Activated T-cell treated with anti-CD3 and anti-CD28 coated beads, Interleukin-2, amount 50 U/mL, for 4 hours (primary cell): ENCODE results near the gene YJU2. TPM values are rescaled to one million over a fixed set of nuclear protein-coding genes. Genes with fewer than 3 reads are reported as not detected.
A peak's percentile ranks its signal among the peaks of the same experiment; 100 is the strongest.
"Not testable (repeated sequence)": the region's sequence is repeated elsewhere in the genome, so short reads cannot be mapped to it uniquely, and the experiment has no call there.

Experiments
- ATAC-seq, 2 donors: fragments of 200-7000 bp; cut with Tn5 transposase; one replicate each; pipeline ENCODE4 v1.10.0; 2021
- DNase-seq: peaks from one replicate; pipeline ENCODE4 v3.0.0-alpha.2; 2020
- H3K27me3 Mint-ChIP-seq: one replicate; pipeline ENCODE4 v1.8.0; 2021; ENCODE audit warnings: low read depth, mixed read lengths
- H3K36me3 Mint-ChIP-seq: one replicate; pipeline ENCODE4 v1.8.0; 2022; ENCODE audit warnings: mixed read lengths; ENCODE audit not compliant: insufficient read depth
- H3K4me1 Mint-ChIP-seq: one replicate; pipeline ENCODE4 v1.8.0; 2021; ENCODE audit warnings: low read depth, mixed read lengths
- H3K4me3 Mint-ChIP-seq: one replicate; pipeline ENCODE4 v1.8.0; 2021; ENCODE audit warnings: mild to moderate bottlenecking, moderate library complexity, mixed read lengths
- H3K9me3 Mint-ChIP-seq: one replicate; pipeline ENCODE4 v1.8.0; 2021; ENCODE audit warnings: mixed read lengths
- total RNA-seq, 3 donors: library from RNA; stranded (reverse); gene quantifications; one replicate each; pipeline ENCODE4 v1.2.1, GENCODE V29; 2021

Gene YJU2
- total RNA-seq, 3 donors from 2014 or later: 59.7 to 60.7 (median 59.9) TPM

- H3K4me1 Mint-ChIP-seq: peaks cover 26% of the 10 kb centered on the region
- no peak overlapping the region for H3K4me3 Mint-ChIP-seq
- no peak for ATAC-seq
- H3K27me3 Mint-ChIP-seq: no peaks in the 10 kb centered on the region
- H3K36me3 Mint-ChIP-seq: peaks cover 37% of the 10 kb centered on the region
- H3K9me3 Mint-ChIP-seq: no peaks in the 10 kb centered on the region
- no peak for DNase-seq
These were observed 21.3 kb downstream of the YJU2 start for GRCh38 chr19:4267901-4268815.

- H3K27me3 Mint-ChIP-seq: no peaks in the 10 kb centered on the region
- no peaks in the 10 kb centered on the region for H3K9me3 Mint-ChIP-seq
- ATAC-seq: no peak
- peaks cover 24% of the 10 kb centered on the region for H3K4me1 Mint-ChIP-seq
- peaks cover 37% of the 10 kb centered on the region for H3K36me3 Mint-ChIP-seq
- DNase-seq: no peak
- no peak overlapping the region for H3K4me3 Mint-ChIP-seq
These were observed 22.0 kb downstream of the YJU2 start for GRCh38 chr19:4268816-4269430.

- H3K9me3 Mint-ChIP-seq: no peaks in the 10 kb centered on the region
- H3K36me3 Mint-ChIP-seq: peaks cover 17% of the 10 kb centered on the region
- ATAC-seq (peak in 1 of 2 donors; percentile 21), DNase-seq (no peak)
- no peak overlapping the region for H3K4me3 Mint-ChIP-seq
- H3K4me1 Mint-ChIP-seq: no peaks in the 10 kb centered on the region
- H3K27me3 Mint-ChIP-seq: peaks cover 3% of the 10 kb centered on the region
These were observed 26.0 kb downstream of the YJU2 start for GRCh38 chr19:4272894-4273293.

- H3K36me3 Mint-ChIP-seq: peaks cover 10% of the 10 kb centered on the region
- not testable (repeated sequence) for DNase-seq, H3K27me3 Mint-ChIP-seq, H3K4me1 Mint-ChIP-seq, ATAC-seq, H3K9me3 Mint-ChIP-seq, H3K4me3 Mint-ChIP-seq
These were observed 27.4 kb downstream of the YJU2 start for GRCh38 chr19:4274321-4274686.

GRCh38 chr19:4277191-4277696 is 30.4 kb downstream of the YJU2 start:
- Mint-ChIP-seq H3K9me3 (no peaks in the 10 kb centered on the region), H3K4me1 (peaks cover 6% of the 10 kb centered on the region), H3K36me3 (peaks cover under 1% of the 10 kb centered on the region), H3K27me3 (peaks cover 33% of the 10 kb centered on the region), H3K4me3 (no peak overlapping the region)
- DNase-seq: no peak
- no peak for ATAC-seq

GRCh38 chr19:4278010-4278409 is 31.1 kb downstream of the YJU2 start:
- no peaks in the 10 kb centered on the region for H3K9me3 Mint-ChIP-seq
- peaks cover 33% of the 10 kb centered on the region for H3K27me3 Mint-ChIP-seq
- DNase-seq (no peak), ATAC-seq (no peak)
- H3K4me3 Mint-ChIP-seq: no peak overlapping the region
- H3K36me3 Mint-ChIP-seq: no peaks in the 10 kb centered on the region
- H3K4me1 Mint-ChIP-seq: peaks cover 6% of the 10 kb centered on the region

DNA sequence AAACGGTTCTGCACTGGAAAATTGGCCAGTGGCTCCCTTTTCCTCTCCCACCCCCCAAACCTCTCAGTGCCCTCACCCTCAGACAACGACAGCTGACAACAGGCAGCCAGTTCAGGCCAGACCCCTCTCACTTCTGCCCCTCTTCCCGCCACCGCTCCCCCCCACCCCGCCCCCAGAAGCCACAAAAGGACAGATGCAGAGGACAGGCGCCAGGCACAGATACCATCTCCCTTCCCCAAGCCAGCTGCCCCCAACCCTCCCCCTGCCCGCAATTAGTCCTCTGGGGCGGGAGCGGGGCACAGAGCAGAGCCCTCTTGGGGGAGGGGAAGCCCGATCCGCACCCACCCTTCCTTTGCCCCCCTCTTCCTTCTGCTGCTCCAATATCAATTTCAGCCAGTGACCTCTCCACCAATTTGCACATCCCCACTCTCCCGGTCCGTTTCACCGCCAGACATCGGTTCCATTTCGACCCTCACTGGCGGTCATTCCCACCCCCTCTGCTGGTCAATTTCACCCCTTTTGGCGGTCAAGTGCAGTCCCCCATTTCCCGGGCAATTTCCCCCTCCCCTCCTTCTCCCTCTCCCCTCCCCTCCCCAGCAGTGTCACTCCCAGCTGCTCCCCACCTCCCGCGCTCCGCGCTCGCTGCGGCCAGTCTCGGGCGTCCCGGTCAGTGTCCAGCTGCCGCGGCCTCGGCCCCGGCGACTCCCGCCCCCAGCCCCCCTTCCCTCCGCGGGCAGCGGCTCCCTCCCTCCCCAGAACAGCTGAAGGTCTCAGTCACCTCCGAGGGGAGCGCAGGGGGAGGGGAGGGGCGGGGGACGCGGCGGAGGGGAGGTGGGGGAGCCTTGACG is 31.8 kb downstream of the YJU2 start, which contains the start of gene SHD:
TSS of gene SHD (plus strand) at position 848 of the 848 bp plus-strand sequence. CDS start 798 bp downstream, outside the sequence.
- Mint-ChIP-seq H3K4me1 (peaks cover 6% of the 10 kb centered on the region), H3K36me3 (no peaks in the 10 kb centered on the region), H3K9me3 (no peaks in the 10 kb centered on the region), H3K27me3 (peaks cover 33% of the 10 kb centered on the region), H3K4me3 (peak within 1 kb of the TSS; percentile 55)
- DNase-seq (no peak), ATAC-seq (peak in 1 of 2 donors; percentile 32)

DNA sequence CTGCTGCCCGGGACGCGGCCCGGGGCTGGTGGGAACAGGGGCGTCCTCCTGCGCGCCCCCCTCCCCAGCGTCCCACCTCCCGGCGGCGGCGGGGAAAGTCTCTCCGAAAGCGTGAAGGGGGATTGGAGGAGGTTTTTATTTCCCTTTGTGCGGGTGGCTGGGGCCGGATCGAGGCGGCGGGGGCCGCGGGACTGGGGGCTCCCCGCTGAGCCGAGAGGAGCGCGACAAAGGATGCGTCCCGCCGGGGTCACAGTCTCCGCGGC is 32.3 kb downstream of the YJU2 start:
- Mint-ChIP-seq H3K36me3 (no peaks in the 10 kb centered on the region), H3K27me3 (peaks cover 33% of the 10 kb centered on the region), H3K4me1 (peaks cover 6% of the 10 kb centered on the region), H3K9me3 (no peaks in the 10 kb centered on the region), H3K4me3 (no peak overlapping the region)
- no peak for ATAC-seq
- no peak for DNase-seq

- peaks cover 6% of the 10 kb centered on the region for H3K4me1 Mint-ChIP-seq
- no peaks in the 10 kb centered on the region for H3K9me3 Mint-ChIP-seq
- peaks cover 33% of the 10 kb centered on the region for H3K27me3 Mint-ChIP-seq
- DNase-seq: no peak
- no peaks in the 10 kb centered on the region for H3K36me3 Mint-ChIP-seq
- ATAC-seq: peak; percentile 41 to 64
- peak overlapping the region; percentile 55 for H3K4me3 Mint-ChIP-seq
These were observed 32.9 kb downstream of the YJU2 start for GRCh38 chr19:4279530-4280422.

DNA sequence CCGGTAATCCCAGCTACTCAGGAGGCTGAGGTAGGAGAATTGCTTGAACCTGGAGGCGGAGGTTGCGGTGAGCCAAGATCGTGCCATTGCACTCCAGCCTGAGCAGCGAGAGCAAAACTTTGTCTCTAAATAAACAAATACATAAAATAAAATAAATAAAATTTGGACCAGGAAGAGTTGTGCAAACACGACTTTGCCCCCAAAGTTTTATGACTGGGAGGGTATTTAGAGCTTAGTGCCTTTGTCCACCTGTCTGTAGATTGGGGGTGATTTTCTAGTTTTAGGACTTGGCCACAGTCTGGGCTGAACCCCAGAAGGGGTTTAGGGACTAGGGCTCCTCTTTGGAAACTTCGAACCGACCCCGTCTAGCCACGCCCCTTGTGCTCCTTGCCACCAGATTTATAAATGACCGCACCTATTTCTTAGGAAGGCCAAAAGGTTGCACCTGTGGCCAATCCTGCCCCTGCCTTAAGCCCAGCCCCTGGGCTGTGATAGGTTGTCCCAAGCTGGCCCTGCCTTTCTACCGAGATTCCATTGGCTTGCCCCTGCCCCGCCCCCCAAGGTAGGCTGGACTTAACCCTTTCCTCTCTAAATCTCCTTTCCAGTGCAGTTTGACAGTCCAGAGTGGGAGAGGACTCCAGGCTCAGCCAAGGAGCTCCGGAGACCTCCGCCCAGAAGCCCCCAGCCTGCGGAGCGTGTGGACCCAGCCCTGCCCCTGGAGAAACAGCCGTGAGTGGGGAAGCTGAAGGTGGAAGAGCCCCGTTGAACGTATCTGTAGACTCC is 37.5 kb downstream of the YJU2 start:
- no peaks in the 10 kb centered on the region for H3K9me3 Mint-ChIP-seq
- DNase-seq (no peak), ATAC-seq (peak in 1 of 2 donors; percentile 46)
- no peak overlapping the region for H3K4me3 Mint-ChIP-seq
- no peaks in the 10 kb centered on the region for H3K36me3 Mint-ChIP-seq
- peaks cover 4% of the 10 kb centered on the region for H3K4me1 Mint-ChIP-seq
- peaks cover 24% of the 10 kb centered on the region for H3K27me3 Mint-ChIP-seq

DNA sequence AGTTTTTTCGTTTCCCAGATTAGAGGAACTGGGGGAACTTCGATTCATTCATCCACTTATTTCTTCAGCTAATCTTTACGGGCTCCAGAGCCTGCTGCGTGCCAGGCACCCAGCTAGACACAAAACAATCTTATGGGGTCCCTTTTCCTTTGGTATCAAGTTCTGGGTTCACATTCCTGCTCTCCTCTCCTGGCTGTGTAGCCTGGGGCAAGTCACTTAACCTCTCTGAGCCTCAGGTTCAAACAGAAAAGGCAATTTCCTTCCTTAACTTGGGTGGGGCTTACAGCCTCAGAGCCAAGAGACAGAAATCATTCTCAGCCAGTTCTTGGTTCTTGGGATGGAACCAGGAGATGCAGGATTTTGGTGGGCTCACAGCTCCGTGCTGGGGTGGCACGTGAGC is 38.1 kb downstream of the YJU2 start:
- no peaks in the 10 kb centered on the region for H3K9me3 Mint-ChIP-seq
- peaks cover 21% of the 10 kb centered on the region for H3K27me3 Mint-ChIP-seq
- H3K4me3 Mint-ChIP-seq: no peak overlapping the region
- no peaks in the 10 kb centered on the region for H3K36me3 Mint-ChIP-seq
- DNase-seq (no peak), ATAC-seq (no peak)
- H3K4me1 Mint-ChIP-seq: peaks cover 1% of the 10 kb centered on the region

GRCh38 chr19:4286141-4286540 is 39.3 kb downstream of the YJU2 start:
- not testable (repeated sequence) for H3K9me3 Mint-ChIP-seq, H3K4me1 Mint-ChIP-seq, H3K36me3 Mint-ChIP-seq, H3K4me3 Mint-ChIP-seq, ATAC-seq, H3K27me3 Mint-ChIP-seq, DNase-seq
